WI38 (cell line): ENCODE data around the gene SLBP.

Experiments
- H3K4me3 ChIP-seq: 2 replicates; pipeline ENCODE4 v1.5.1; 2011; ENCODE audit warnings: low read depth, mild to moderate bottlenecking, control low read depth, low read length
- TF ChIP-seq, protein P1 (sequence below): IDR thresholded peaks from 2 replicates; pipeline ENCODE4 v1.5.1; 2012; ENCODE audit warnings: low read depth, mild to moderate bottlenecking, control low read depth, low read length

Gene SLBP

DNA sequence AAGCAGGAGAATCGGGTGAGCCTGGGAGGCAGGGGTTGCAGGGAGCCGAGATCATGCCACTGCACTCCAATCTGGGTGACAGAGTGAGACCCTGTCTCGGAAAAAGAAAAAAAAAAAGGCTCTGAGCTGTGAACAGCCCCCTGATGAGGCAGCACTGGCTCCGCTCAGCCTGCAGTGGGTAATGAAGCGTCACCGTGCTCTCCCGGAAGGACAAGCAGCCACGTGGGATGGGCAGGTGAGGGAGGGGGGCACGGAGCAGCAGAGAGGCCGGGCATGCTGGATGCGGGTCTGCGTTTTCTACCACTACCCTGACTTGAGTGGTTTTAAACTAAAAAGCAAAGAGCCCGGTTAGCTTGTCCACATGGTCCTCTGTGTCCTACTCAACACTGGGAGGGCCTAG, 24.7 kb upstream of the SLBP start:
- no peak overlapping the region for H3K4me3 ChIP-seq
- TF ChIP-seq, protein P1, sequence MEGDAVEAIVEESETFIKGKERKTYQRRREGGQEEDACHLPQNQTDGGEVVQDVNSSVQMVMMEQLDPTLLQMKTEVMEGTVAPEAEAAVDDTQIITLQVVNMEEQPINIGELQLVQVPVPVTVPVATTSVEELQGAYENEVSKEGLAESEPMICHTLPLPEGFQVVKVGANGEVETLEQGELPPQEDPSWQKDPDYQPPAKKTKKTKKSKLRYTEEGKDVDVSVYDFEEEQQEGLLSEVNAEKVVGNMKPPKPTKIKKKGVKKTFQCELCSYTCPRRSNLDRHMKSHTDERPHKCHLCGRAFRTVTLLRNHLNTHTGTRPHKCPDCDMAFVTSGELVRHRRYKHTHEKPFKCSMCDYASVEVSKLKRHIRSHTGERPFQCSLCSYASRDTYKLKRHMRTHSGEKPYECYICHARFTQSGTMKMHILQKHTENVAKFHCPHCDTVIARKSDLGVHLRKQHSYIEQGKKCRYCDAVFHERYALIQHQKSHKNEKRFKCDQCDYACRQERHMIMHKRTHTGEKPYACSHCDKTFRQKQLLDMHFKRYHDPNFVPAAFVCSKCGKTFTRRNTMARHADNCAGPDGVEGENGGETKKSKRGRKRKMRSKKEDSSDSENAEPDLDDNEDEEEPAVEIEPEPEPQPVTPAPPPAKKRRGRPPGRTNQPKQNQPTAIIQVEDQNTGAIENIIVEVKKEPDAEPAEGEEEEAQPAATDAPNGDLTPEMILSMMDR = no peak

DNA sequence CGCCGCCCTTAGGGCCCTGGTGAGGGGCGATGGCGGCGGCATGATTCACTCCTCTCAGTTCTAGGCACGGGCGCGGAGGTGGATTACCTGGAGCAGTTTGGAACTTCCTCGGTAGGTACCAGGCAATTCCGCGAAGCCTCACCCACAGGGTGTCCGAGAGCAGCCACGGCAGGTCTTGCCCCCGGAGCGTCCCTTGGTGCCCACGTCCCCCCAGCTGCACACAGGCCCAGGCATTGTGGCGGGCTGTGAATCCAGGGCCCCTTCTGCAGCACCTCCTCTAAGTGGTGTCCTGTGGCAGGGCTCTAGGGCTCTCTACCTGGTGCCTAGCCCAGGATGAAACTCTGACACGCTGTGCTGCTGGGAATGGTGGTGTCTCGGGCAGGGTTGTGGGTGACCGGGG, 23.1 kb upstream of the SLBP start:
- H3K4me3 ChIP-seq = no peak overlapping the region
- TF ChIP-seq, protein P1 = no peak

DNA sequence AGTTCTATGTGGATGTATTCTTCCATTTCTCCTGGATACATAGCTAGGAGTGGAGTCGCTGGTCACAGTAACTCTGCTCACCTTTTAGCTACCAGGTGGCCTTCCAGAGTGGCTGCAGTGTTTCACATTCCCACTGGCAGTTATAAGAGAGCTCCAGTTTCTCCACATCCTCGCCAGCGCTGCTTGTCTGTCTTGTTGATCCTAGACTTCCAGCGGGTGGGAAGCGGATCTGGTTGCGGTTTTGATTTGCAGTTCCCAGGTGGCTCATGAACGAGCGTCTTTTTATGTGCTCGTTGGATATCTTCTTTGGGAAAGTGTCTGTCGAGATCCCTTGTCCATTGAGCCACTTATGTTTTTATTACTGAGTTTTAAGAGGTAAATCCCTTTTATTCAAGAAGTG, 20.8 kb upstream of the SLBP start:
- TF ChIP-seq, protein P1 = no peak
- H3K4me3 ChIP-seq = no peak overlapping the region

DNA sequence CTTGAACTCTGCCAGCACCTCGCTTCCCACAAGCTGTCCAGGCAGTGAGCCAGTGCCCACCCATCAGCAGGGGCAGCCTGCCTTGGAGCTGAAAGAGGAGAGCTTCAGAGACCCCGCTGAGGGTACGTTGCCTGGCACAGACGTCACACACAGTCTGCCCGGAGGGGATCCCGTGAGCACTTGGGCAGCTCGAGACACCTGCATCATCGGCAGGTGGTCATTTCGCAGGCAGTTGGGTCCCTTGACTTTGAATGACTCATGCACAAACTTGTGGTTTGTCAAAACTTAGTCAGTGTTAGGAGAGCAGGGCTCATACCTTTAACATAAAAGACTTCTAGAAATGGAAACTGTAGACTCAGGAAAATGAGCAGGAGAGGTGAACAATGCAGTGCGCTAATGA, 19.1 kb upstream of the SLBP start:
- no peak overlapping the region for H3K4me3 ChIP-seq
- TF ChIP-seq, protein P1 = no peak

DNA sequence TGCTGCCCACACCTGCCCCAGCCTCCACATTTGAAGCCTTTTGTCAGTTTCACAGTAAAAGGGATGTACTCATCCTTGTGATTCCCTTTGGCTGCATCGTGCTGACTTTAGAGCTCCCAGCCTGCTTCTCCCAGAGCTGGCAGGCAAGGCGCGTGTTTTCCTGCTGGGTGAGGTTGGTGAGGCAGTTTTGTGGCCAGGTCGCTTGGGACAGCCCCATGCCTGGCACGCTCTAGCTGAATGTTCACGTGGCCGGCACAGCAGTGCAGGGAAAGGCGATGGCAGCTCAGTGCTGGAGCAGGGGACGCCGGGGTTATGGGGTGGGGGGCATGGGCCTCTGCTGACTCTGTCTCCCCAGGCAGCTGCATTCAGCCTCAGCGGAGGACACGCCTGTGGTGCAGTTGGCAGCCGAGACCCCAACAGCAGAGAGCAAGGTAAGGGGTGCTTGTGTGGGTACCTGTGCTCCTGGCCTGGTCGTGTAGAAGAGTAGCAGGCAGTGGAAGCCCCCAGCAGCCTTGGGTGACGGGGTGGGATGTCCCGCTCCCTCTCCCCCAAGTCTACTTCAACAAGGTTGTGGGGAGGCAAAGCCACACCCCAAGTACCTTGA, 18.5 kb upstream of the SLBP start:
- TF ChIP-seq, protein P1 = no peak
- no peak overlapping the region for H3K4me3 ChIP-seq

DNA sequence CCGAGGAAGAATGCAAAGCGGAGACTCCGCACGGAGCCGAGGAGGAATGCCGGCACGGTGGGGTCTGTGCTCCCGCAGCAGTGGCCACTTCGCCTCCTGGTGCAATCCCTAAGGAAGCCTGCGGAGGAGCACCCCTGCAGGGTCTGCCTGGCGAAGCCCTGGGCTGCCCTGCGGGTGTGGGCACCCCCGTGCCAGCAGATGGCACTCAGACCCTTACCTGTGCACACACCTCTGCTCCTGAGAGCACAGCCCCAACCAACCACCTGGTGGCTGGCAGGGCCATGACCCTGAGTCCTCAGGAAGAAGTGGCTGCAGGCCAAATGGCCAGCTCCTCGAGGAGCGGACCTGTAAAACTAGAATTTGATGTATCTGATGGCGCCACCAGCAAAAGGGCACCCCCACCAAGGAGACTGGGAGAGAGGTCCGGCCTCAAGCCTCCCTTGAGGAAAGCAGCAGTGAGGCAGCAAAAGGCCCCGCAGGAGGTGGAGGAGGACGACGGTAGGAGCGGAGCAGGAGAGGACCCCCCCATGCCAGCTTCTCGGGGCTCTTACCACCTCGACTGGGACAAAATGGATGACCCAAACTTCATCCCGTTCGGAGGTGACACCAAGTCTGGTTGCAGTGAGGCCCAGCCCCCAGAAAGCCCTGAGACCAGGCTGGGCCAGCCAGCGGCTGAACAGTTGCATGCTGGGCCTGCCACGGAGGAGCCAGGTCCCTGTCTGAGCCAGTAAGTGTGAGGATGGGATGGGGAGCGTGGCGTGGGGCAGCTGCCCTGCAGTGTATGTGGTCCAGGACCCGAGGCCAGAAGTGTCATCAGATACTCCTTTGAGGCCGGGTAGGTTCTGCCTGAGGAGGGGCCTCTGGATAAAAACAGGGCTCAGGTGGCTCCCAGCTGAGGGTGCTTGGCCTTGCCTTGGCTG, 16.2 kb upstream of the SLBP start:
- TF ChIP-seq, protein P1 = no peak
- no peak overlapping the region for H3K4me3 ChIP-seq
